ENCODE data around the gene MTARC1. TPM values are rescaled to one million over a fixed set of nuclear protein-coding genes. Genes with fewer than 3 reads are reported as not detected.

MTARC1 gene
- total RNA-seq, 1 experiment from 2014 or later = 72.5 TPM

DNA sequence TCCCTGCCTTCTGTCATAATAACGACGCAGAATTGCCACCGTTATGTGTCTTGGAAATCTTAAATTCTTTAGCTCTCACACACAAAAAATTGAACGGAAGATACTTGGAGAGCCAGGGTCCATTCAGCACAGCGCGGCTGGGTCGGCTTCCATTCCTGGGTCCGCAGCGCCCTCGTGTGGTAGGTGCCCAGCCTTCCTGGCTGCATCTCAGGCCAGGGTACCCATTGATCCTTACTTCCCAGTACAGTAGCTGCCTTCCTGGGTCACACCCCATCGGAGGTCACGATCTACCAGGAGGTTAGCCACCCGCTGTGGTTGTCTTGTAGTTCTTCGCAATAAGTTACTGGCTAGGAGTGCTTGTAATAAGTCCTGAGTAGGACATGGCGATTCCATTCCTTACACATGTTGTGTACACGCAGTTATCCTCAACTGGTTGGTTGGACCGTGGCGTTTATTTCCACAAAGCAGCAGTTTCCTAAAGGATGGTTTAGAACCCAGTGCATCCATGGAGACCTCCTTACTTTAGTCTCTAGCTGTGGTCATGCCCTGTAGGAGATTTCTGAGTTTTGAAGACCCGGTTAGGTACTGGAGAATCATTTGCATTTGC, 9.9 kb upstream of the MTARC1 start:
- H3K4me1 ChIP-seq (replicated peaks; ENCODE audit: insufficient read depth) = no peaks in the 10 kb centered on the region
- H3K27ac ChIP-seq = no peak overlapping the region
- TF ChIP-seq EZH2 (IDR thresholded peaks at IDR 0.05; ENCODE audit: low read depth) = no peak
- TF ChIP-seq, protein P1, sequence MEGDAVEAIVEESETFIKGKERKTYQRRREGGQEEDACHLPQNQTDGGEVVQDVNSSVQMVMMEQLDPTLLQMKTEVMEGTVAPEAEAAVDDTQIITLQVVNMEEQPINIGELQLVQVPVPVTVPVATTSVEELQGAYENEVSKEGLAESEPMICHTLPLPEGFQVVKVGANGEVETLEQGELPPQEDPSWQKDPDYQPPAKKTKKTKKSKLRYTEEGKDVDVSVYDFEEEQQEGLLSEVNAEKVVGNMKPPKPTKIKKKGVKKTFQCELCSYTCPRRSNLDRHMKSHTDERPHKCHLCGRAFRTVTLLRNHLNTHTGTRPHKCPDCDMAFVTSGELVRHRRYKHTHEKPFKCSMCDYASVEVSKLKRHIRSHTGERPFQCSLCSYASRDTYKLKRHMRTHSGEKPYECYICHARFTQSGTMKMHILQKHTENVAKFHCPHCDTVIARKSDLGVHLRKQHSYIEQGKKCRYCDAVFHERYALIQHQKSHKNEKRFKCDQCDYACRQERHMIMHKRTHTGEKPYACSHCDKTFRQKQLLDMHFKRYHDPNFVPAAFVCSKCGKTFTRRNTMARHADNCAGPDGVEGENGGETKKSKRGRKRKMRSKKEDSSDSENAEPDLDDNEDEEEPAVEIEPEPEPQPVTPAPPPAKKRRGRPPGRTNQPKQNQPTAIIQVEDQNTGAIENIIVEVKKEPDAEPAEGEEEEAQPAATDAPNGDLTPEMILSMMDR (conservative IDR thresholded peaks at IDR 0.05) = peak; percentile 94
- no peak overlapping the region for H2AFZ ChIP-seq
- no peaks in the 10 kb centered on the region for H3K27me3 ChIP-seq (ENCODE audit: insufficient read depth, low read depth)
- H3F3A ChIP-seq (ENCODE audit: insufficient read depth, low read depth) = peaks cover 4% of the 10 kb centered on the region; the same call in 1 of the 2 replicates
- ChIA-PET POLR2A (ENCODE audit: unreplicated experiment) (no interaction called here), CTCF (interaction anchor here (0.5 to 1.4 kb wide), 11 partner anchors 12 to 553 kb away, joined by 3 to 7 read pairs (median 4); partner anchors contain the start of genes MTARC2 and RAB3GAP2)
- no peaks in the 10 kb centered on the region for H3K9me2 ChIP-seq (ENCODE audit: insufficient read depth)
- BruUV-seq (replicated peaks) = no TSS peak
- no peaks in the 10 kb centered on the region for H3K79me2 ChIP-seq (ENCODE audit: low read depth)
- no peak overlapping the region for H3K4me3 ChIP-seq
- peaks cover 5% of the 10 kb centered on the region; the same call in 1 of the 2 replicates for H4K20me1 ChIP-seq (ENCODE audit: insufficient read depth)
- no peak overlapping the region for H3K4me2 ChIP-seq
- DNase-seq = peak in 1 of 2 experiments; percentile 81
- intact Hi-C loops (cut with micrococcal nuclease; ENCODE audit: unreplicated experiment) = loop anchor here (1.0 to 10.0 kb wide), 10 partner anchors 22 to 786 kb away; partner anchors contain the start of genes C1orf115 and MARK1
- H3K36me3 ChIP-seq (ENCODE audit: low read depth) = no peaks in the 10 kb centered on the region
- H3K9me3 ChIP-seq (ENCODE audit: insufficient read depth, low read depth) = no peaks in the 10 kb centered on the region

DNA sequence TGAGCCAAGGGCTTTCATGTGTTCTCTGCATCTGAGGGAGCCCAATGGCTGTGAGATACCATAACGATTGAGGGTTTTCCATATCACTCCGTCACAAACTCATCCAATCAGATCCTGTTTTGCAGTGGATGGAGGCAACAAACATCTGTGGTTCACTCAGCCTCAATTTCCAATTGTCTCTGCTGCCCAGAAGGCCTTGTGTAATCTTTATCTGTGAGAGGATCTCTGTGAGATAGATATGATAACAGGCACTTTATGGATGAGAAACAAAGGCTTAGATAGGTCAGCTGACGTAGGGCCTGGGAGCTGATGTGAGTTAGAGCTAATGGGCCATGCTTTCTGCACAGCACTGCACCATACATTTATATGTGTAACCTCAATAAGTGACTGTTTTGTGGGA, 3.3 kb upstream of the MTARC1 start:
- no peaks in the 10 kb centered on the region for H3K27me3 ChIP-seq (ENCODE audit: insufficient read depth, low read depth)
- H3K4me2 ChIP-seq = no peak overlapping the region
- H3K27ac ChIP-seq = no peak overlapping the region
- H3K36me3 ChIP-seq (ENCODE audit: low read depth) = no peaks in the 10 kb centered on the region
- no peak overlapping the region for H3K4me3 ChIP-seq
- DNase-seq = no peak
- no TSS peak for BruUV-seq (replicated peaks)
- TF ChIP-seq, protein P1 (conservative IDR thresholded peaks at IDR 0.05) = no peak
- TF ChIP-seq EZH2 (IDR thresholded peaks at IDR 0.05; ENCODE audit: low read depth) = no peak
- H3K9me2 ChIP-seq (ENCODE audit: insufficient read depth) = no peaks in the 10 kb centered on the region
- H2AFZ ChIP-seq = no peak overlapping the region
- peaks cover 15% of the 10 kb centered on the region for H3K4me1 ChIP-seq (replicated peaks; ENCODE audit: insufficient read depth)
- no peaks in the 10 kb centered on the region for H3K9me3 ChIP-seq (ENCODE audit: insufficient read depth, low read depth)
- intact Hi-C loops (cut with micrococcal nuclease; ENCODE audit: unreplicated experiment) = no loop called here
- no peaks in the 10 kb centered on the region for H3K79me2 ChIP-seq (ENCODE audit: low read depth)
- H4K20me1 ChIP-seq (ENCODE audit: insufficient read depth) = no peaks in the 10 kb centered on the region
- ChIA-PET POLR2A (ENCODE audit: unreplicated experiment) (no interaction called here), CTCF (no interaction called here)
- peaks cover 33% of the 10 kb centered on the region for H3F3A ChIP-seq (ENCODE audit: insufficient read depth, low read depth)

DNA sequence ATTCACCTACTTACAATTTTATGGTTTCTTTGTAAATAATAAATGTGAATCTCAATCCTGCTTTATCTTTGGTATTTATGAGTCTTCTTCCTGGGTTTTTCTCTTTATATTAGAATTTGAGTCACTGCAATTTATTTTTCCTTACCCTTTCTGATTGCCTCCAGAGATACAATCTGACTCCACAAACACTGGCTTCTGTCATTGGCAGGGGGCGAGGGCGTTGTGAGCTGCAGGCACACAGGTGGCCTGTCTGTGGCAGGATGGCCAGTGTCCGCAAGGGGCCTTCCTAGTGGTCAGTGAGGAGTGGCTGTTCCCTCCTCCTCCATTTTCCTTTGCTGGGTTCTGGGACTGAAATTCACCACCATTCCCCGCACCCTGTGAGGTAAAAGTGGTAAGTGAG, 2.0 kb upstream of the MTARC1 start:
- H3K4me3 ChIP-seq = no peak overlapping the region
- no peaks in the 10 kb centered on the region for H3K9me3 ChIP-seq (ENCODE audit: insufficient read depth, low read depth)
- H2AFZ ChIP-seq = no peak overlapping the region
- no peaks in the 10 kb centered on the region for H3K36me3 ChIP-seq (ENCODE audit: low read depth)
- intact Hi-C loops (cut with micrococcal nuclease; ENCODE audit: unreplicated experiment) = no loop called here
- no peak overlapping the region for H3K4me2 ChIP-seq
- no peaks in the 10 kb centered on the region for H3K27me3 ChIP-seq (ENCODE audit: insufficient read depth, low read depth)
- no peak overlapping the region for H3K27ac ChIP-seq
- H3K79me2 ChIP-seq (ENCODE audit: low read depth) = no peaks in the 10 kb centered on the region; the same call in 1 of the 2 replicates
- CTCF ChIA-PET = no interaction called here
- DNase-seq = no peak
- TF ChIP-seq EZH2 (IDR thresholded peaks at IDR 0.05; ENCODE audit: low read depth) = no peak
- POLR2A ChIA-PET (ENCODE audit: unreplicated experiment) = no interaction called here
- H4K20me1 ChIP-seq (ENCODE audit: insufficient read depth) = no peaks in the 10 kb centered on the region
- H3K4me1 ChIP-seq (replicated peaks; ENCODE audit: insufficient read depth) = peaks cover 21% of the 10 kb centered on the region
- no TSS peak for BruUV-seq (replicated peaks)
- H3K9me2 ChIP-seq (ENCODE audit: insufficient read depth) = no peaks in the 10 kb centered on the region
- H3F3A ChIP-seq (ENCODE audit: insufficient read depth, low read depth) = peaks cover 35% of the 10 kb centered on the region
